Measurements from ENCODE around the gene CNFN. TPM values are rescaled to one million over a fixed set of nuclear protein-coding genes. Genes with fewer than 3 reads are reported as not detected.

CNFN gene, protein sequence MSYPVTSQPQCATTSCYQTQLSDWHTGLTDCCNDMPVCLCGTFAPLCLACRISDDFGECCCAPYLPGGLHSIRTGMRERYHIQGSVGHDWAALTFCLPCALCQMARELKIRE
- total RNA-seq = 1 to 10 TPM in 3 of 8 experiments, under 1 TPM in 3, not detected in 2; 0.76 to 4.6 (median 1.1) TPM

DNA sequence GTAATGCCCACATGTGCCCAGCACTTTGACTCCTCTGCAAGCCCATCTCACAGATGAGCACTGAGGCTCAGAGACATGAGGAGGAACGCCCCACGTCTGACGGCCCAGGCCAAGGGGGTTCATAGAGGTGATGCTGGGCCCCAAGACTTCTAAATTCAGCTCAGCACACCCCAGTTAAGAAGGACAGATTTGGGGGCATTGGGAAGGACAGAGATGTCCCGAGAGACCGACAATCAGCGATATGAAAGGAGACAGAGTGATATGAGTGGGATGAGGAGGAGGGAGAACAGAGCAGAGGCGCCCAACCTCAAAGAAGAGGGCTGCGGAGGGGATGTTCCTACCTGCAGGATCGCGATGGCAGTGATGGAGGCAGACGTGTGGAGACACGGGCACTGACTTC is at the start of gene CNFN:
TSS of gene CNFN (minus strand) at position 399 of the 400 bp plus-strand sequence. CDS start 1,260 bp downstream, outside the sequence.
- 40 to 100% (median 80%) methylated on average over 1 to 4 of the region's 12 CpGs; no CpG with 5 or more reads in 3 of the 10 experiments for WGBS, 10 experiments
- no peak for ATAC-seq (replicated peaks in 6 of 8)
- Histone ChIP-seq H3K4me3 (no peak within 1 kb of the TSS), H3K4me1 (replicated peaks in 1 of 2) (peaks cover 4 to 10% of the 10 kb centered on the region in 2 donors), H3K27ac (no peak within 1 kb of the TSS)
- in situ Hi-C loops (cut with MboI; ENCODE audit: low pct_unique_long_range_greater_than_20kb in 2 of 9, low sequenced_read_pairs in 9 of 9, unreplicated experiment in 9 of 9) = no loop called here

DNA sequence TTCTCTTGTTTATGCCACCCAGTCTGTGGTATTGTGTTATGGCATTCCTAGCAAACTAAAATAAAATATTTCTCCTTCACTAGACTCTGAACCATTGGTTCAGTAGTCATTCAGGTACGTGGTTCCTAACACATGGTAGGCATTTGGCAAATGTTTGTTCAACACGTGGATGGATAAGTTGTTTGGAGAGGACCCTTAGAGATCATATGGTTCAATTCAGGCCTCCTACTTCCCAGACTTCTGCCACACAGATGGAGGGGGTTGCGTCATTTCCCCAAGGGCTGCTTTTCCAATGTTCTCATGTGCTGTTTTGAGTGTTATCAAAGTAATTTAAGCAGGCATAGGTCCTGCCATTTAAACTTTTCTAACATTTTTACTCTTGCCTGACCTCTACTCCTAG is 45.9 kb upstream of the CNFN start:
- WGBS, 10 experiments = 0 to 100% (median 58%) methylated on average over 1 to 3 of the region's 3 CpGs; no CpG with 5 or more reads in 1 of the 10 experiments
- in situ Hi-C loops (cut with MboI; ENCODE audit: low pct_unique_long_range_greater_than_20kb in 2 of 9, low sequenced_read_pairs in 9 of 9, unreplicated experiment in 9 of 9) = no loop called here

DNA sequence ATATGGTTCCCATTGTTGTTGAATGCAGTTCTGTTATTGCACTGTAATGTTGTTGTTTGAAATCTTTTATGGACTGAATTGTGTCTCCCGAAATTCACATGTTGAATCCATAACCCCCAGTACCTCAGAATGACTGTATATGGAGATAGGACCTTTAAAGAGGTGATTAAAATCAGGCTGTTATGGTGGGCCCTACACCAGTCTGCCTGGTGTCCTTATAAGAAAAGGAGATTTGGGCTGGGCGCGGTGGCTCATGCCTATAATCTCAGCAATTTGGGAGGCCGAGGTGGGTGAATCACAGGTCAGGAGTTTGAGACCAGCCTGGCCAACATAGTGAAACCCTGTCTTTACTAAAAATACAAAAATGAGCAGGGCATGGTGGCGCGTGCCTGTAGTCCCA is 45.2 kb upstream of the CNFN start:
- Histone ChIP-seq H3K4me3 (no peak overlapping the region), H3K27ac (no peak overlapping the region), H3K4me1 (replicated peaks in 1 of 2) (peaks cover 6 to 11% of the 10 kb centered on the region in 2 donors)
- WGBS, 10 experiments = 0 to 100% (median 89%) methylated on average over 1 to 5 of the region's 6 CpGs; no CpG with 5 or more reads in 1 of the 10 experiments
- in situ Hi-C loops (cut with MboI; ENCODE audit: low pct_unique_long_range_greater_than_20kb in 2 of 9, low sequenced_read_pairs in 9 of 9, unreplicated experiment in 9 of 9) = no loop called here
- ATAC-seq (replicated peaks in 6 of 8) = no peak

More for the DNA sequence above, 45.9 kb upstream of the CNFN start:
- no peak overlapping the region for H3K4me3 ChIP-seq
- peak in 1 of 8 experiments; percentile 14 for ATAC-seq (replicated peaks in 6 of 8)
- H3K4me1 ChIP-seq (replicated peaks in 1 of 2) = peaks cover 6 to 11% of the 10 kb centered on the region in 2 donors
- H3K27ac ChIP-seq = no peak overlapping the region

DNA sequence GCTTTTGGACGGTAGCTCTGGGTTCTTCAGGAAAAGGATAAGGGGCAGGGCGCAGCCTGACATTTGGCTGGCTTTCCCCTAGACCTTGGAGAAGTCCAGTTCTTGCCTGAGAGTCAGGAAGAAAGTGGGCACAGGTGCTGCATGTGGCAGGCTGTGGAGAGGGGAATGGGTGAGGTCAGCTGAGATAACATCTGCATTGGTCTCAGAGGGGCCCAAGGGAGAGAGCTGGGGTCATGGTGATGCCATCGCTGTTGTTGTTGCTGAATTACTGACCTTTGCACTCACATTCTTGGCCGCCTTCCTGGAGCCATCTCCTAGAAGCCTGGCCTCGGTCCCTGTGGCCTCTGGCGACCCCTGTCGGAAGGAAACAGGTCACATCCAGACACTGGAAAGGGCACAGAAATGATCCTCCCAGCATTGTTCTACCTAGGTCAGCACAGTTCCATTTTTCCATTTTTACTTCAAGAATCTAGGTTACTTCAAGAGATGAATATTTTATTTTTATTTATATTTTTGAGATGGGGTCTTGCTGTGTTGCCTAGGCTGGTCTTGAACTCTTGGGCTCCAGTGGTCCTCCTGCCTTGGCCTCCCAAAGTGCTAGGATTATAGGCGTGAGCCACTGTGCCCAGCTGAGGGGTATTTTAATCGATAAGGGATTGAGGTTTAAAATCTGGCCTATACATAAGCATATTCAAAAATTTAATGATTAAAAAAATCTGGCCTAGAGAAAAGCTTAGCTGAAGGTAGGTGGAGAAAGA is 43.6 kb upstream of the CNFN start:
- WGBS, 10 experiments = 0 to 63% (median 38%) methylated on average over 1 to 6 of the region's 9 CpGs; no CpG with 5 or more reads in 2 of the 10 experiments
- no peak overlapping the region for H3K4me3 ChIP-seq
- ATAC-seq (replicated peaks in 6 of 8) = peak; percentile 73 to 91 (median 83)
- peaks cover 6 to 11% of the 10 kb centered on the region in 2 donors for H3K4me1 ChIP-seq (replicated peaks in 1 of 2)
- in situ Hi-C loops (cut with MboI; ENCODE audit: low pct_unique_long_range_greater_than_20kb in 2 of 9, low sequenced_read_pairs in 9 of 9, unreplicated experiment in 9 of 9) = no loop called here
- H3K27ac ChIP-seq = peak overlapping the region; percentile 60 to 72

DNA sequence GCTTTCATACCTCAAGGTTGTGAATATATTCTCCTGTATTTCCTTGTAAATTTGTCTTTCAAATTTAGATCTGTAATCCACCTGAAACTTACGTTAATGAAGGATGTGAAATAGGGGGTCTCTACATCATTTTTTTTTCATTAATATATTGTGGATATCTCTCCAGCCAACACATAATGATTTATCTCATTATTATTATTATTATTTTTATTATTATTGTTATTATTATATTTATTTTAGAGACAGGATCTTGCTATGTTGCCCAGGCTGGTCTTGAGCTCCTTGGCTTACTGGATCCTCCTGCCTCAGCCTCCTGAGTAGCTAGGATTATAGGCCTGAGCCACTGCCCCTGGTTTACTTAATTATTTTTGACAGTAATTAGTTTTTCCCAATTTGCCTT is 41.4 kb upstream of the CNFN start:
- in situ Hi-C loops (cut with MboI; ENCODE audit: low pct_unique_long_range_greater_than_20kb in 2 of 9, low sequenced_read_pairs in 9 of 9, unreplicated experiment in 9 of 9) = no loop called here
- H3K27ac ChIP-seq = no peak overlapping the region
- H3K4me1 ChIP-seq (replicated peaks in 1 of 2) = peaks cover 6 to 11% of the 10 kb centered on the region in 2 donors
- no peak overlapping the region for H3K4me3 ChIP-seq
- no peak for ATAC-seq (replicated peaks in 6 of 8)
- WGBS, 10 experiments = 76 to 100% (median 100%) methylated on average over 1 of the region's 1 CpG; no CpG with 5 or more reads in 1 of the 10 experiments

DNA sequence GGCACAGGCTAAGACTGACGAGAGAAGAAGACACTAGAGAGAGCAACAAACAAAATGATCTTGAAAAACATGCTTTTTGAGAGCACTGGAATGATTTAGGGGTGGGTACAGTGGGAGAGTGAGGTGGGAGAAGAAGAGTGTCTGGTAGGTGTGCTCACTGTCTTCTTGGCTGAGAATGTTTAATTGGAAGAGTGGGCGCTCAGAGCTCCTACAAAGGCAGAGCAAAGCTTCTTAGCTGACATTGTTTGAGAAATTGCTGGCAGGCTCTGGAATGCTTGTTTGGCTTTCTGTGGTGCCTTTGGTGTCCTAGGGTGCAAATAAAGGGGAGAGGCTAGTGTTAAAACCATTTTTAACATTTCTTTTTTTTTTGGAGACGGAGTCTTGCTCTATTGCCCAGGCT is 38.6 kb upstream of the CNFN start:
- in situ Hi-C loops (cut with MboI; ENCODE audit: low pct_unique_long_range_greater_than_20kb in 2 of 9, low sequenced_read_pairs in 9 of 9, unreplicated experiment in 9 of 9) = no loop called here
- no peak for ATAC-seq (replicated peaks in 6 of 8)
- peaks cover 10 to 19% of the 10 kb centered on the region in 2 donors for H3K4me1 ChIP-seq (replicated peaks in 1 of 2)
- 60 to 100% (median 90%) methylated on average over 1 to 3 of the region's 3 CpGs; no CpG with 5 or more reads in 3 of the 10 experiments for WGBS, 10 experiments
- no peak overlapping the region for H3K27ac ChIP-seq
- no peak overlapping the region for H3K4me3 ChIP-seq

DNA sequence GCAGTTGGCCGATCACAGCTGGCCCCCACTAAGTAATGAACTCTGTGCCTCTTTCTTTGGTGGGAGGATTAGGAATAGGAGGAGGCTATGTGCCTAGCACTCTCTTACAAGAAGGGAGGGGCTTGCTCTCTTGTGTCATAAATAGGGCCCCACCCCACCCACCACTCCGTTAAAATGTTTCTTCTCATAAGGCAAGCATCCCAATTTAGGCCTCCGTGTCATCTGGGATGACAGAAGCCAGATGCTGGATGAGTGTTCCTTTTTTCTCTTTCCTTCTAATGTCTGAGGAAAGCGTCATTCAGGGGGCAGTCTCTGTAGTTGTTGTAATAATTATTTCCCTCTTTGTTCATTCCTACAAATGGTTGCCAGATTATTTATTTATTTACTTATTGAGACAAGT is 37.2 kb upstream of the CNFN start, which contains the start of gene LIPE:
TSS of gene LIPE (minus strand) at position 76 of the 400 bp plus-strand sequence. CDS start 239 bp downstream, outside the sequence.
- 20 to 100% (median 69%) methylated on average over 1 to 2 of the region's 4 CpGs; no CpG with 5 or more reads in 2 of the 10 experiments for WGBS, 10 experiments
- in situ Hi-C loops (cut with MboI; ENCODE audit: low pct_unique_long_range_greater_than_20kb in 2 of 9, low sequenced_read_pairs in 9 of 9, unreplicated experiment in 9 of 9) = no loop called here
- Histone ChIP-seq H3K4me1 (replicated peaks in 1 of 2) (peaks cover 8 to 9% of the 10 kb centered on the region in 2 donors), H3K27ac (no peak within 1 kb of the TSS), H3K4me3 (no peak within 1 kb of the TSS)
- ATAC-seq (replicated peaks in 6 of 8) = no peak

DNA sequence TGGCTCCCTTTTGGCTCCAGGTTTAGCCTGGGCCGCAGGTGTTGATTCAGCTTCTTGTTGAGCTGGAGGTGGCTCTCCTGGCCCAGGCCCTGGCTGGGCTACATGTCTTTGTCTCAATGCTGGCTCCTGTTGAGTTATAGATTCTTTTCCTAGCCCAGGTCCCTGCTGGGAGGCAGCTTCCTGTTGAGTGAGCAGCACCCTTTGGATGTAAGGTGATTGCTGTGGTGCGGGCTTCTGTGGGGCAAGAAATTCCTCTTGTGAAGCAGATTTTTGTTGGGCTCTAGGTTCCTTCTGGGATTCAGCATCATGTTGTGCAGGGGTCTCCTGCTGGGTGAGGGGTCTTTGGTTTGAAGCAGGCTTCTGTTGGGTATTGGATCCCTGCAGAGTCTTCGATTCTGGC is 36.5 kb upstream of the CNFN start:
- ATAC-seq (replicated peaks in 6 of 8) = no peak
- WGBS, 10 experiments = 94 to 100% (median 100%) methylated on average over 1 to 2 of the region's 3 CpGs; no CpG with 5 or more reads in 4 of the 10 experiments
- Histone ChIP-seq H3K27ac (no peak overlapping the region), H3K4me1 (replicated peaks in 1 of 2) (peaks cover 15% of the 10 kb centered on the region in 2 donors), H3K4me3 (no peak overlapping the region)
- in situ Hi-C loops (cut with MboI; ENCODE audit: low pct_unique_long_range_greater_than_20kb in 2 of 9, low sequenced_read_pairs in 9 of 9, unreplicated experiment in 9 of 9) = no loop called here

DNA sequence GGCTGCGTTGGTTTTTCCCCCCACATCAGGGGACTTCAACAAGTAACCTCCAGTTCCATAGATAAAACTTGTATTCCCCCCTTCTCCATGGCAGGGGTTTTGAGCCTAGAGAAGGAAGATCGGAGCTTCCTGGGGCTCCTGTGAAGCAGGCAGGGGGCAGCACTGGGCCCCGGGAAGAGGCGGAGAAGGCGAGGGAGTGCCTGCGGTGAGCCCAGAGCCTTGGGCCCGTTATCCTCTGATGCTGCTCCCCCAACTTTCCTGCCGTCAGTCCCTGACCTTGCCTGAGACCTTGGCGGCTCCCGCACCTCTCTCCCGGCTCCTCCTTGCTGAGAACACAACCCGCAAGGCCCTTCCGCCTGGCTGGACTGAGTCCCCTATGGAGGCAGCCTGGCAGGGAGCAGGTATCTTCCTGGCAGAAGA is 34.6 kb upstream of the CNFN start:
- H3K27ac ChIP-seq = peak overlapping the region in 1 of 2 donors; percentile 83
- in situ Hi-C loops (cut with MboI; ENCODE audit: low pct_unique_long_range_greater_than_20kb in 2 of 9, low sequenced_read_pairs in 9 of 9, unreplicated experiment in 9 of 9) = no loop called here
- H3K4me3 ChIP-seq = no peak overlapping the region
- H3K4me1 ChIP-seq (replicated peaks in 1 of 2) = peaks cover 16% of the 10 kb centered on the region in 2 donors
- no peak for ATAC-seq (replicated peaks in 6 of 8)
- WGBS, 10 experiments = 76 to 100% (median 93%) methylated on average over 1 to 4 of the region's 13 CpGs; no CpG with 5 or more reads in 6 of the 10 experiments

DNA sequence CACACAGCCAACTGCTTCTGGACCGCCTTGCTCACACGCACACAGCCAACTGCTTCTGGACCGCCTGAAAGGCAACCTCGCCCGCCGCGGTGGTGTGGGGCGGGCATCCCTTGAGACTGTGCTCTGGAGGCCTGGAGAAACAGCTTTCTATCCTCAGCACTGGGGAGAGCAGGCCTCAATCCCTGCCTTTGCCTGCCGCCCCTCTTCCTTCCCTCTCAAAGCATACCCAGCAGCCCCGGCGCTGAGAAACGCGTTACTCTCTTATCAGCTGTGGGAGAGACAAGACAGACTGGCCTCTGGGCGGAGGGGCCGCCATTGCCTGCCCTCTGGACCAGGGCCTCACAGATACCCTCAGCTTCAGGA is 34.2 kb upstream of the CNFN start:
- ATAC-seq (replicated peaks in 6 of 8) = no peak
- peaks cover 16% of the 10 kb centered on the region in 2 donors for H3K4me1 ChIP-seq (replicated peaks in 1 of 2)
- 73 to 100% (median 100%) methylated on average over 1 to 6 of the region's 15 CpGs; no CpG with 5 or more reads in 7 of the 10 experiments for WGBS, 10 experiments
- H3K4me3 ChIP-seq = peak overlapping the region in 3 of 5 donors; percentile 56 to 79 (median 67)
- peak overlapping the region; percentile 73 to 83 for H3K27ac ChIP-seq
- in situ Hi-C loops (cut with MboI; ENCODE audit: low pct_unique_long_range_greater_than_20kb in 2 of 9, low sequenced_read_pairs in 9 of 9, unreplicated experiment in 9 of 9) = no loop called here

DNA sequence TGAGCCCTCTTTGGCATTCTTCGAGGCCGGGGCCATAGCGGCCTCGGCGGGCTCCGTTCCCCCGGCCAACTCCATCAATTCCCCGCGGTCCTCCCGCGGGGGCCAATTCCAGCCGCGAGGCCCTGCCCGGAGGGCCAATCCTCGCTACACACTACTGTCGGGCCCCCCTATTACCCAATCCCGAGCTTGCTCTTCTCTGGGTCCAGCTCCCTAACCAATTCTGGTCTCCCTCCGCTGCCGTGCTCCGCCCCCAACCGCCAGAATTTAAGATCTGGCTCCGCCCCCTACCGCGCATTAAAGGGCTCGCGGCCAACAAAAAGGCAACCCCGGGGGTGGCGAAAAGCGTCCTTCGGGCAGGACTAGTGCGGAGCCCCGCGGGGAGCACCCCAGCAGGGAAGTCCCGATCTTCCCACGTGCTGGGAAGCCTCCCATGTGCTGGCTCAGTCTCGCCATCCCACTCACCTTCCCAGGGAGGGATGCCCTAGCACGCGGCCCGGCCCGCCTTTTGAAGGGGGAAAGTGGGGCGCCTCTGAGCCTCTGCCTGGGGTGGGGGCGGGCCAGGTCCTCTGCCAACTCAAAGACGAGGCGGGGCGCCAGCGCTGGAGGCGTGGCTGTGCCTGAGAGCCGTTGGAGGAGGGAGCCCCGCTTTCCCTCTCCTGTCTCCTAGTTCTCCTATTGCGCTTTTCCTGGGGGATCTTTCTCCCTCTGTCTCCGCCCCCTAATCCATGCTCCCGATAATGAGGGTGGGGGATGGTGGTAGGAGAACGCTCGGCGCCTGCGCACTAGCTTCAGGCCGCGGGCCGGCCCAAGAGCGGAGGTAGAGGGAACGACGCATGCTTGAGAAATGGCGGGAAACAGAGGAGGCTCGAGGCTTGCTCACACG is 33.6 kb upstream of the CNFN start:
- Histone ChIP-seq H3K4me3 (peak overlapping the region; percentile 56 to 79 (median 64)), H3K4me1 (replicated peaks in 1 of 2) (peaks cover 16% of the 10 kb centered on the region in 2 donors), H3K27ac (peak overlapping the region; percentile 77 to 83)
- in situ Hi-C loops (cut with MboI; ENCODE audit: low pct_unique_long_range_greater_than_20kb in 2 of 9, low sequenced_read_pairs in 9 of 9, unreplicated experiment in 9 of 9) = no loop called here
- WGBS, 10 experiments = 0 to 93% (median 27%) methylated on average over 1 to 14 of the region's 65 CpGs; no CpG with 5 or more reads in 3 of the 10 experiments
- peak; percentile 84 to 96 (median 95) for ATAC-seq (replicated peaks in 6 of 8)

DNA sequence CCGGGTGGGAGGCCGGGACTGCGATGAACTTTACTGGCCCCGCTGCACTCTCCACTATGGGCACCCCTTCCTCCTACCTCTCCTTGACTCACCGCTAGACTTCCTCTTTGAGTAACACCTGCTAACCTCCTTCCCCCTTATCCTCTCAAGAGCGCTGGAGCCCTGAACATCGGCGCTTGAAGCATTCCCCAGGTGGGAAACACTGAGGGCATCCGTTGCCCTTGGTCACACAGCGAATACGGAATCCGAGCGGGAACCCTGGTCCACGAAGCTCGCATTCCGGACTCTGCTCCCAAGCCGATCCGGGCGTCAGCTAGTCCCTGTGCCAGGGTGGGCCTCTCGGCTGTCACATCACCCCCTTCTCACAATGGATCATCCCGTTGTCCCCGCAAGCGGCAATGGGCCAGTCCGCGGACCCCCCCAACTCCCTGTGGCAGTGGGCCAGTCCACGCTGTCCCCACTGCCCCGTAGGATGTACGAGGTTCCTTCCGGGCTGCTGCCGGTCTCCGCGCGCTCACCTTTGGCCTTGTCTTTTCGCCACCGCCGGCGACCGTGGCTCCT is 32.9 kb upstream of the CNFN start:
- peak overlapping the region; percentile 77 to 83 for H3K27ac ChIP-seq
- in situ Hi-C loops (cut with MboI; ENCODE audit: low pct_unique_long_range_greater_than_20kb in 2 of 9, low sequenced_read_pairs in 9 of 9, unreplicated experiment in 9 of 9) = no loop called here
- WGBS, 10 experiments = 0 to 40% (median 10%) methylated on average over 1 to 19 of the region's 38 CpGs; no CpG with 5 or more reads in 5 of the 10 experiments

More for the DNA sequence above, 32.9 kb upstream of the CNFN start:
- Histone ChIP-seq H3K4me1 (replicated peaks in 1 of 2) (peaks cover 16% of the 10 kb centered on the region in 2 donors), H3K4me3 (peak overlapping the region; percentile 56 to 79 (median 64))
- ATAC-seq (replicated peaks in 6 of 8) = peak; percentile 27 to 79 (median 74)
